Choroid plexus epithelial cell (primary cell): ENCODE results near the gene GJB2.

ENCODE experiments used
- DNase-seq: peaks from one replicate; pipeline ENCODE4 v3.0.0-alpha.2; 2010; ENCODE audit warnings: low read depth
- H3K4me3 ChIP-seq: 2 replicates; pipeline ENCODE4 v1.5.1; 2011; ENCODE audit warnings: low read depth, mild to moderate bottlenecking, control low read depth, low read length, moderate library complexity
- CTCF ChIP-seq: conservative IDR thresholded peaks from 2 replicates; pipeline ENCODE4 v1.5.1; 2011; ENCODE audit warnings: low read depth, mild to moderate bottlenecking, control low read depth, inconsistent platforms, low read length, moderate library complexity

Gene GJB2

GRCh38 chr13:20177049-20177831, 15.5 kb downstream of the GJB2 start:
- no peak overlapping the region for H3K4me3 ChIP-seq
- TF ChIP-seq CTCF: no peak

GRCh38 chr13:20175907-20176652, 16.7 kb downstream of the GJB2 start:
- no peak for DNase-seq
- H3K4me3 ChIP-seq: no peak overlapping the region
- no peak for TF ChIP-seq CTCF

More at GRCh38 chr13:20177049-20177831, 15.5 kb downstream of the GJB2 start:
- DNase-seq: no peak

- no peak for DNase-seq
- H3K4me3 ChIP-seq: no peak overlapping the region
- TF ChIP-seq CTCF: no peak
These were observed 17.3 kb downstream of the GJB2 start for GRCh38 chr13:20175406-20175794.

- H3K4me3 ChIP-seq: peak overlapping the region; percentile 36
- no peak for TF ChIP-seq CTCF
- DNase-seq: peak; percentile 86
These were observed 17.9 kb downstream of the GJB2 start for GRCh38 chr13:20174656-20175405.

GRCh38 chr13:20173116-20173746, 19.5 kb downstream of the GJB2 start:
- no peak for TF ChIP-seq CTCF
- H3K4me3 ChIP-seq: no peak overlapping the region
- DNase-seq: no peak

- no peak for DNase-seq
- H3K4me3 ChIP-seq: no peak overlapping the region
- no peak for TF ChIP-seq CTCF
These were observed 21.4 kb downstream of the GJB2 start for GRCh38 chr13:20171364-20171763.
